SJSA1 (cell line): ENCODE results near the gene OTUB2. TPM values are rescaled to one million over a fixed set of nuclear protein-coding genes. Genes with fewer than 3 reads are reported as not detected.

Experiments
- DNase-seq, 2 experiments: peaks; one replicate each; pipeline ENCODE4 v3.0.0-alpha.2; 2015 to 2020; ENCODE audit warnings: low spot score in 2 of 2, low read depth in 1 of 2
- H3K27ac ChIP-seq: fragments of 250-450 bp; sonication (Bioruptor Pico); 2 replicates; pipeline ENCODE4 v1.5.1; 2020; ENCODE audit warnings: mild to moderate bottlenecking, moderate library complexity
- H3K27me3 ChIP-seq: fragments of 250-450 bp; sonication (Bioruptor Pico); replicated peaks from 2 replicates; pipeline ENCODE4 v1.5.1; 2020; ENCODE audit warnings: mild to moderate bottlenecking, moderate library complexity
- H3K36me3 ChIP-seq: fragments of 250-450 bp; sonication (Bioruptor Pico); 2 replicates; pipeline ENCODE4 v1.5.1; 2020; ENCODE audit warnings: mild to moderate bottlenecking
- H3K4me1 ChIP-seq: fragments of 250-450 bp; sonication (Bioruptor Pico); replicated peaks from 2 replicates; pipeline ENCODE4 v1.6.1; 2021; ENCODE audit warnings: mild to moderate bottlenecking
- H3K4me3 ChIP-seq: fragments of 250-450 bp; sonication (Bioruptor Pico); 2 replicates; pipeline ENCODE4 v1.5.1; 2020; ENCODE audit warnings: mild to moderate bottlenecking
- H3K9me3 ChIP-seq: fragments of 250-450 bp; sonication (Bioruptor Pico); replicated peaks from 2 replicates; pipeline ENCODE4 v1.5.1; 2020; ENCODE audit warnings: mild to moderate bottlenecking
- total RNA-seq: library from RNA; depleted of rRNA; stranded (reverse); fragments of >200 nt; shearing (Covaris generic); gene quantifications from 2 replicates; pipeline ENCODE4 v1.2.3, GENCODE V29; 2014; rRNA removed

OTUB2 gene
- total RNA-seq, 1 experiment from 2014 or later = 1.3 TPM

- peaks cover 47% of the 10 kb centered on the region for H3K36me3 ChIP-seq
- no peaks in the 10 kb centered on the region for H3K27me3 ChIP-seq
- H3K4me1 ChIP-seq = peaks cover 17% of the 10 kb centered on the region
- H3K4me3 ChIP-seq = peak within 1 kb of the TSS; percentile 82
- H3K9me3 ChIP-seq = peaks cover 2% of the 10 kb centered on the region; the same call in 1 of the 2 replicates
- DNase-seq = peak; percentile 91 to 93
- H3K27ac ChIP-seq = peak within 1 kb of the TSS; percentile 72
These were observed 54.7 kb downstream of the OTUB2 start, which contains the start of the genes DDX24 and IFI27L1 for GRCh38 chr14:94080621-94081385. TSS of gene DDX24 (minus strand) at chr14:94081202. CDS start at chr14:94079742, 1,460 bp downstream. TSS of gene IFI27L1 (plus strand) at chr14:94081310. CDS start at chr14:94096938, 15,628 bp downstream.

DNA sequence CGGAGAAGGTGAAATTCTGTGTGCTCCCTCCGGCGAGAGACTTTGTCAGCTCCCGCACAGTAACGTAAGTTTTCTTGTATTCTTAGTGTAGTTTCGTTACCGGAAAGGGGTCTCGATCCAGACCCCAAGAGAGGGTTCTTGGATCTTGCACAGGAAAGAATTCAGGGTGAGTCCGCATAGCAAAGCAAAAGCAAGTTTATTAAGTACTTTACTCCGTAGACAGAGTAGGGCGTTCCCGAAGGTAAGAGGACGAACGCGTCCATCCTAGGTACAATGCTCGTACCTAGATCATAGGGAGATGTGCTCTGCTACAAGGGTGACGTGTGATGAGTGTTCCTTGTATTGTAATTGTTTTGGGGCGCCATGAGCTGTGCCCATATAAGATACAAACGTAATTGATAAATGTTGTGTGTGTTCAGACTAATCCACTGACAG, 55.3 kb downstream of the OTUB2 start:
- peak overlapping the region; percentile 82 for H3K4me3 ChIP-seq

DNA sequence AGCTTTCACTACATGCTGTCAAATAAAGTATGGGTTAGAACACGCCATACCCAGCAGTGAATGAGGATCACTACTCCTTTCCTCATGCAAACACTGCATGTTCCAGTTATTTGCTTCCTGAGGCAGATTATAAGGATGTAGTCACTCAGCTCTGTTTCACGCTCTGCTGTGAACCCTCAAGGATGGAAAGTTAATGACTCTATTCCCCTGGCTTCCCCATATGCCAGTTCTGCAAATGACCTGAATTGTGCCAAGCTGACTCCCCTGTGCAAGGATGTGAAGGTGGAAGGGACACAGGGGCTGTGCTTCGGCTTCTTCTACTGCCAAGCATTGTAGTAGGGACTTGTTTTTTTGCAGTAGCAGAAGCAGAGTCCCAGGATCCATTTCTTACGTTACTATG, 61.8 kb downstream of the OTUB2 start:
- no peak overlapping the region for H3K27ac ChIP-seq
- H3K9me3 ChIP-seq = no peaks in the 10 kb centered on the region
- H3K4me1 ChIP-seq = peaks cover 13% of the 10 kb centered on the region
- H3K36me3 ChIP-seq = peaks cover 6% of the 10 kb centered on the region
- no peak for DNase-seq
- H3K4me3 ChIP-seq = no peak overlapping the region
- H3K27me3 ChIP-seq = no peaks in the 10 kb centered on the region

More for the DNA sequence above, 55.3 kb downstream of the OTUB2 start:
- no peaks in the 10 kb centered on the region for H3K27me3 ChIP-seq
- DNase-seq = no peak
- H3K27ac ChIP-seq = no peak overlapping the region
- H3K4me1 ChIP-seq = peaks cover 17% of the 10 kb centered on the region
- H3K36me3 ChIP-seq = peaks cover 42% of the 10 kb centered on the region
- H3K9me3 ChIP-seq = peaks cover 2% of the 10 kb centered on the region; the same call in 1 of the 2 replicates

DNA sequence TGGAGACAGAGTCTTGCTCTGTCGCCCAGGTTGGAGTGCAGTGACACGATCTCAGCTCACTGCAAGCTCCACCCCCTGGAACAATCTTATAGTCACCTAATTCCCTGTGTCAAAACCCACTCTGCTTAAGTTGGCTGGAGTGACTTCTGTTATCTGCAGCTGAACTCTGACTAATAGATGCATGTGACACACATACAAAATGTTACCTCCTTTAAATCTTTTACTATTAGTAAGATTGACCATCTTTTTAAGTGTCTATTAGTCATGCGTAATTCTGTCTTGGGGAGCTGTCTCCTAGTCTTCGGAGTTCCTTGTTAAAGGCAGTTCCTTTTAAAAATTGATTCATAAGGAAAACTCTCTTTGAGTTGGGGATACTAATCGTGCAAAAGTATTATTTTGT, 62.4 kb downstream of the OTUB2 start:
- DNase-seq = no peak
- no peaks in the 10 kb centered on the region for H3K27me3 ChIP-seq
- no peak overlapping the region for H3K4me3 ChIP-seq
- H3K27ac ChIP-seq = no peak overlapping the region
- no peaks in the 10 kb centered on the region for H3K9me3 ChIP-seq
- no peaks in the 10 kb centered on the region for H3K36me3 ChIP-seq
- peaks cover 13% of the 10 kb centered on the region for H3K4me1 ChIP-seq

- Histone ChIP-seq H3K4me3 (no peak overlapping the region), H3K36me3 (no peaks in the 10 kb centered on the region), H3K9me3 (no peaks in the 10 kb centered on the region), H3K27me3 (no peaks in the 10 kb centered on the region), H3K4me1 (peaks cover 13% of the 10 kb centered on the region), H3K27ac (no peak overlapping the region)
- no peak for DNase-seq
These were observed 63.3 kb downstream of the OTUB2 start for GRCh38 chr14:94089479-94089878.

DNA sequence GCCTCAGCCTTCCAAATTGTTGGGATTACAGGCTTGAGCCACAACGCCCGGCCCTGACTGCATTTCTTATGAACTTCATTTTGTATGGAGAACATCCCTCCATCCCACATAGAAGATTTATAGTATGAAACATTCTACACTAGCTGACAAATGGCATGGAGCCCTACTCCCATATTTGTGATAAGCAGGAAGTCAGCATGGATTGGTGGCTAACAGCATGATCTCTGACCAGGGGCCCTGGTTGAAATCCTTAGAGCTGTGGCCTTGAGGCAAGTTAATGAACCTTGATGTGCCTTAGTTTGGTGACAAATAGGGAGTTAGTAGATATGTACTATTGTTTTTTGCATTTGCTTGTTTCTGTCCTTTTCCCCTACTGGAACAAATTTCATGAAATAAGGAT, 67.3 kb downstream of the OTUB2 start:
- peaks cover 4% of the 10 kb centered on the region; the same call in 1 of the 2 replicates for H3K36me3 ChIP-seq
- H3K27me3 ChIP-seq = no peaks in the 10 kb centered on the region
- H3K4me3 ChIP-seq = no peak overlapping the region
- no peak for DNase-seq
- no peak overlapping the region for H3K27ac ChIP-seq
- peaks cover 13% of the 10 kb centered on the region for H3K4me1 ChIP-seq
- H3K9me3 ChIP-seq = no peaks in the 10 kb centered on the region

DNA sequence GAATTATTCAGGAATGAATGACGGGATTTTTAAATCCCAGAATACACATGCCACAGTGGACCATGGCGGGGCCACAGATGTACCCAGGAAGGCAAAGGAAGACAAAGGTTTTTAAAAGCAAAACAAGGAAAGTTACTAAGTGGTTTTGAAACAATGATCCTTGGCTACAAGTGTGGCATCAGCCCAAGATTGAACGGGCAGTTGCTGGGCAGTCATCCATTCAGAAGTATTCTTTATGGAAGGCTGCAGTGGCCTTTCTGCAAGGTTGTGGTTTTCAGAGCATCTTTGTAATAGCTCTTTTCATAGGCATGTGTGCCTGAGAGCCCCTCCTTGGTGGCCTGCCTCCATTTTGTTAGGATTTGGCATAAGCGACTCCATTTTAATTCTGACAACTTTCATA, 71.0 kb downstream of the OTUB2 start:
- H3K9me3 ChIP-seq = no peaks in the 10 kb centered on the region
- peaks cover 10% of the 10 kb centered on the region for H3K4me1 ChIP-seq
- no peaks in the 10 kb centered on the region for H3K27me3 ChIP-seq
- H3K4me3 ChIP-seq = no peak overlapping the region
- no peak overlapping the region for H3K27ac ChIP-seq
- peaks cover 7% of the 10 kb centered on the region; the same call in 1 of the 2 replicates for H3K36me3 ChIP-seq
- no peak for DNase-seq

Other genes starting within 250 kb of the OTUB2 start
- gene PRIMA1, start 237.9 kb upstream of the OTUB2 start, total RNA-seq = not detected in 2 replicates
- not detected in 2 replicates for gene FAM181A, start 99.0 kb upstream of the OTUB2 start, total RNA-seq
- gene ASB2, start 49.8 kb upstream of the OTUB2 start, total RNA-seq = 14.9 and 22.0 TPM in 2 replicates
- gene CCDC197, start 29.0 kb upstream of the OTUB2 start, total RNA-seq = not detected in 2 replicates
- 145 and 159 TPM in 2 replicates for gene DDX24, start 54.9 kb downstream of the OTUB2 start, total RNA-seq
- 23.3 and 26.0 TPM in 2 replicates for gene IFI27L1, start 55.0 kb downstream of the OTUB2 start, total RNA-seq
- gene IFI27, start 84.4 kb downstream of the OTUB2 start, total RNA-seq = 267 and 474 TPM in 2 replicates
- gene IFI27L2, start 103.3 kb downstream of the OTUB2 start, total RNA-seq = 98.0 and 148 TPM in 2 replicates
- gene PPP4R4, start 148.0 kb downstream of the OTUB2 start, total RNA-seq = 0.50 and 1.00 TPM in 2 replicates